Stimulated activated CD4-positive, alpha-beta T cell treated with anti-CD3 and anti-CD28 coated beads, Interleukin-15, amount 100 ng/mL, for 48 hours (primary cell): ENCODE measurements around the gene TRMT6.

Source experiments
- DNase-seq, 2 donors: peaks; one replicate each; pipeline ENCODE4 v3.0.0-alpha.2; 2020; ENCODE audit warnings: low read depth in 2 of 2

The TRMT6 gene

DNA sequence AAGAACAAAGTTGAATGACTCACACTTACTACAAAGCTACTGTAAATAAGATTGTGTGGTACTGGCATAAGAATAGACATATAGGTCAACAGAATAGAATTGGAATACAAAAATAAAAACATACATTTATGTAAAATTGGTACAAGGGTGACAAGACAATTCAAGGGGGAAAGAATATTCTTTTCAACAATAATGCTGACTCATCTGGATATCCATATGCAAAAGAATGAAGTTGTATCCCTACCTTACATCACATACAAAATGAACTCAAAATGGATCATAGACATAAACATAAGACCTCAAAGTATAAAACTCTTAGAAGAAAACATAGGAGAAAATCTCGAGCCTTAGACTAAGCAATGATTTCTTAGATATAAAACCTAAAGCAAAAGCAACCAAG, 50.9 kb downstream of the TRMT6 start:
- no peak for DNase-seq

DNA sequence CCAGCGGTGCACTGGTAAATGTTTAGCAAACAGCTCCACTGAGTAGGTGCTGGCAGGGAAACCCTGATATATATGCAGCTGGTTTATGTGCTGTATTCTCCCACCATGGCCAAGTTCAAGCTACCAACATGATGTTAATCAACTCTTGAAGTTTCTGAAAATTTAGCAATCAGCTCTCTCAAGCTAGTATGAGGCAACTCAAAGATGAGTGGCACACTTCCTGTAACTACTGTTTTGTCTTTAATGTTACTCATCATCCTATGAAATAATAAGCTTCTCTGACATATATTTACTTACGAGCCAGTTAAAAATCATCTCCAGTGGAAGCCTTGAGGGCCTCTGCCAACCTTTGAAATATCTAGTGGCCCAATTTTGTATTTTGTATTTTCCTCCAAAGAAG, 54.7 kb downstream of the TRMT6 start:
- no peak for DNase-seq

DNA sequence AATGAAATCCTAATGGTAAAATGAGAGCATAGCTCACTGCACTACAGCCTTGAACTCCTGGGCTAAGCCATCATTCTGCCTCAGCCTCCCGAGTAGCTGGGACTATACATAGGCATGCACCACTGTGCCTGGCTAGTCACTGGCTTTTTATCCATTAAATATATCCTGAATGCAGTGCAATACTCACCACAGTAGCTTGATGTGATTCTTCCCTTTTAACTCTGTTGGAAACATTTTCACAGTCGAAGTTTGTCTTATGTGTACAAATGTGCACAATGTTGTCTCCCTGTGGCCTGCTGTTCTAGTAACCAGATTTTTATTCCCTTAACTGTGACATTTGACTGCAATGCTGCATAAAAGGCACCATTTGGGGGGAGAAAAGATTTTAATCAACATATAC, 56.7 kb downstream of the TRMT6 start:
- no peak for DNase-seq

DNA sequence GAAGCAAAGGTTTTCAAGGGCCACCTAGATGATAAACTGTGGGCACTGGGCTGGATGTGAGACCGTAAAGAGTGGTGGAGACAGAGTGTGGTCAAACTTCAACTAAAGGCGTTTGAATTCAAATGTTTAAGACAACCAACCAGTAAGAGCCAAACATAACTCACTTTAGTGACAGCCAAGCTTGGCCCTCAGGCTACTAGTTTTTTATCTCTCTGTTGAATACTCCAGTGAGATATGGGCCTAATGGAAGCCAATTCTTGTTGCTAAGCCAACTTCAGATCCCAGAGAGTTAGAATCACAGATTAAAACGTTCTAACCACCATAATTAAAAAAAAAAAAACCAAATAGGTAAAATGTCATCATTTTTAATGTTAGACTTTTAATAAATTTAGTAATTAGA, 57.3 kb downstream of the TRMT6 start:
- DNase-seq, result no peak

DNA sequence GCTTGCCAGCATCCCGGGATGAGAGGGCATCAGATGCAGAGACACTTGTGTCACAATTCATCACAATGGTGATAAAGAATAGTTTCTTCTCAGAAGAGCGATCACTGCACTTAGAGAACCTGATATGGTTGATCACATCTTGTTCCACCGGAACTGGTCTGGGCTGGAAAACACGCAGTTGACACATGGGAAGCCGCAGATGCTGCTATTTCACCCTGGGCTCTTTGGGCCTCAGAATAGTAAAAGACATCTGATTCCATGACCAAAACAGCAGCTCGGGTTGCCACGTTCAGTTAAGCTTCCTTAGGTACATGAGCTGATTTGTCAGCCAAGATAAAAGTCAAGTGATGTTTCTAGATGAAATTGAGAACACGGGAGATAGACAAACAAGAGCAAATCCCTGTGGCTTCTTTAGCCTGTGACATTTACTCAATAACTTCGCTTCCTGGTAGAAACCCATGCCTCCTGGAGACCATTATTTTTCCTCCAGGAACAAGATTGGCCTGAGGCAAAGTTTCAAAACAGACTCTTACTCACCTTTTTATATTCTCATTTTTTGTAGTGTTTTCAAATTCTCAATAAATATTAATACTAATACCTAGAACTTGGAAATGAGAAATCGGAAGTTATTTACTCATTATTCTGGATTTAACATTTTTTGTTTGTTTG, 59.4 kb downstream of the TRMT6 start:
- no peak for DNase-seq

DNA sequence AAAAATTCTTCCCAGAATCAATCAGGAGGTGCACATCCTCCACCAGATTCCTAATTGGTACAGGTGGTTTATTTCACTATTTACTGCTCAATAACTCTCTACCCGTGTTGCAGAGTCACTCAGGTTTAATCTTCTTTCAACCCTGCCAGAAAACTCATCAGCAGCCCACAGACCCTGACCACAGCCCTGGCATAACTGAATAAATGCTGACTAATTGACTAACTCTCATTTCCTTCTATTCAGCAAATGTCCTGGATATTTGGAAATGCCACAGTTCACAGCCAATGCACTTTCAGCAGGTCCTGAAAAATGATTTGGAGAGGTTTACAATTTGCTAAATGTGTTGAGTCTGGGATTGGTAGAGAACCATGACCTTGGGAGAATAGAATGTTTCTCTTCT, 62.3 kb downstream of the TRMT6 start:
- DNase-seq, result no peak

DNA sequence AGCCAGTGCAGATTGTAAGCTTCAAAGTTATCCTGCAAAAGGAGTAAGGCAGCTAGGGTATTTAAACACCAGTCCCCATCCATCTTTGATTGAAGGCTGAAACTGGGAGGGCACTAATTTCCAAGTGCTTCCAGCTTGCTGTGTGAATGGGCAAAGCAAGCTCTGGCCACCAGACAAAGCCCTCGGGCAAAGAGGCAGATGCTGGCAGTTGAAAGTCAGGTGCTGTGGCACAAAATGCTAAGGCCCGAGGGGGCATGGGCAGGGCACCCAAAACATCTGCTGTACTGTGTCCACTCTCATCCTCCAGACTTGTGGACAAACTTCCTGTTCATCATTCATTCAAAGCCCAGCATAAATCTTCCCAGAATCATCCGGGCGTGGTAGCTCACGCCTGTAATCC, 62.9 kb downstream of the TRMT6 start:
- DNase-seq, result no peak
